ENCODE data around the gene TACR1.

Gene TACR1

DNA sequence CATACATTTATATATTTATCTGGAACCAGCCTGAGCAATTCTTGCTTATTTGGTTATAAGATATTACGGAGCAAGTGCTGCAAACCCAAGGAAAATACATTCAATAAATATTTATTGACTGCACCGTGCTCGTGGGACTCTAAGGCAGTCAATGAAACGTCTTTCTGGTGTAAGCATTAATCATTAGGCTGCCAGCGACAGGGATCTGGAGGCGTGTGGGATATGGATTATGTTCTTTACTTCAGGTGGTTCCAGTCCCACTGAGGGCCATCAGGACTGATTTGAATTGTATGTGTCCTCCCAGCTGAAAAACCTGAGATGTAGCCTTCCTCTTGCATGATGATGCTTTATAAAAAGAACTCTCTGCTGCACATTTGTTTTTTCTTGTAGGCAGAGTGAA is 75.4 kb downstream of the TACR1 start:
- Histone ChIP-seq H3K36me3 (ENCODE audit: control insufficient read depth, insufficient read depth, low read length) (no peaks in the 10 kb centered on the region), H3K4me3 (ENCODE audit: extremely low read depth, insufficient read depth, low read length, poor library complexity, severe bottlenecking) (no peak overlapping the region), H3K4me1 (ENCODE audit: control insufficient read depth, insufficient read depth, low read length, poor library complexity, severe bottlenecking) (no peaks in the 10 kb centered on the region), H3K9me3 (ENCODE audit: control insufficient read depth, low read length) (no peaks in the 10 kb centered on the region), H3K27ac (ENCODE audit: low read depth, low read length, severe bottlenecking) (no peak overlapping the region)
- WGBS, 2 experiments (ENCODE audit: insufficient coverage in 2 of 2): 93 to 96% methylated on average over 5 of the region's 6 CpGs

DNA sequence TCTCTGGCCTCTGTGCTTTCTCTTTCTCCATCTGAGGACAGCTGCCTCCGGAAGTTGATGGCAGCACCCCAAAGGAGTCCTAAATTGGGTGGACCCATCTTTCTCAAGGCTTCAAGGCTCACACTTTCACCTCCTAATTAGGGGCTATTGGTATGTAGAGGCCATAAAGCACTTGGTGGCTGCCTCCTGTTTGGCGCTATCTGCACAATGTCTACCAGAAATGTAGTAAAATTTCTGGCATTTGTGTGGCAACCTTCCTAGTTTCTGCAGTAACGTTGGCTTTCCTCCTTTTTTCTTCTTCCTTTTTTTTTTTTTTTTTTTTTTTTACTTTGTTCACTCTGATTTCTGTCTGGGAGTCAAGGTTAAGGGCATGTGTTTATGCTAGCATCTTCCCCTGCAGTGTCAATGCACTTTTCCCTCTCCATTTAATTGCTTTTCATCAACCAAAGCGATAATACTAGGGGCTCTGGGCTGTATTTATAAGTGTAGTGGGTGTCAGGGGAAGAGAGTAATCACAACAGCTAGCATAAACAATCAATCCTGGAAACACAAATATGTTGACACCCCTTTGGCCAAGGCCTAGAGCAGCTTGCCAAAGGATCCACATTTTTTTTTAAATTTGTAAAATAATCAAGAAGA is 86.0 kb downstream of the TACR1 start:
- Histone ChIP-seq H3K36me3 (ENCODE audit: control insufficient read depth, insufficient read depth, low read length) (no peaks in the 10 kb centered on the region), H3K9me3 (ENCODE audit: control insufficient read depth, low read length) (no peaks in the 10 kb centered on the region), H3K27ac (ENCODE audit: low read depth, low read length, severe bottlenecking) (no peak overlapping the region), H3K4me1 (ENCODE audit: control insufficient read depth, insufficient read depth, low read length, poor library complexity, severe bottlenecking) (no peaks in the 10 kb centered on the region), H3K4me3 (ENCODE audit: extremely low read depth, insufficient read depth, low read length, poor library complexity, severe bottlenecking) (no peak overlapping the region)
- WGBS, 2 experiments (ENCODE audit: insufficient coverage in 2 of 2): no CpG with 5 or more reads among the region's 4 CpGs

DNA sequence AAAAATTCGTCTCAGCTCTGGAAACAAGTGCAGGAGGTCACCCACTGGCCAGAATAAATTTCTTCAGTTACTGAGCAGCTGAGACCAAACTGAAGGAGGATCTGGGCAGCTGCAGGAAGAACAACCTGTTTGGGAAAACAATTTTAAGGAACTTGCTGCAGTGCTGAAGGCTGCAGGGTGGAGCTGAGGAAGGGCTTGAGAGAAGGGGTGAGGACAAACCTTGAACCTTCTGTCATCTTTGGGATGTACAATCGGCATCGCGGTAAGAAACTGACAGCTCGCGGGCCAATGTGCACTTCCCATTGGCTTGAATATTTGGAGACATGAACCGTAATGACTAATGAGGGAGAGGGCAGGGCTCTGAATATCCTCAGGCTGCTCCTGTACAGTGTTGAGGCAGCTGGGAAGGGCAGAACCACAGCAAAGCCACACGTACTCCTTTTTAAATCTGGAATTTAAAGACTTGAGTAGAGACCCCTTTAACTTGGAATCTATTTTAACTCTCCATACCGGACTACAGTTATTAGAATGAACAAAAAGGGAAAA is 90.3 kb downstream of the TACR1 start:
- 79% methylated on average over 6 to 7 of the region's 9 CpGs for WGBS, 2 experiments (ENCODE audit: insufficient coverage in 2 of 2)
- no peak overlapping the region for H3K4me3 ChIP-seq (ENCODE audit: extremely low read depth, insufficient read depth, low read length, poor library complexity, severe bottlenecking)
- no peak overlapping the region for H3K27ac ChIP-seq (ENCODE audit: low read depth, low read length, severe bottlenecking)
- no peaks in the 10 kb centered on the region for H3K36me3 ChIP-seq (ENCODE audit: control insufficient read depth, insufficient read depth, low read length)
- H3K4me1 ChIP-seq (ENCODE audit: control insufficient read depth, insufficient read depth, low read length, poor library complexity, severe bottlenecking): no peaks in the 10 kb centered on the region
- H3K9me3 ChIP-seq (ENCODE audit: control insufficient read depth, low read length): no peaks in the 10 kb centered on the region

DNA sequence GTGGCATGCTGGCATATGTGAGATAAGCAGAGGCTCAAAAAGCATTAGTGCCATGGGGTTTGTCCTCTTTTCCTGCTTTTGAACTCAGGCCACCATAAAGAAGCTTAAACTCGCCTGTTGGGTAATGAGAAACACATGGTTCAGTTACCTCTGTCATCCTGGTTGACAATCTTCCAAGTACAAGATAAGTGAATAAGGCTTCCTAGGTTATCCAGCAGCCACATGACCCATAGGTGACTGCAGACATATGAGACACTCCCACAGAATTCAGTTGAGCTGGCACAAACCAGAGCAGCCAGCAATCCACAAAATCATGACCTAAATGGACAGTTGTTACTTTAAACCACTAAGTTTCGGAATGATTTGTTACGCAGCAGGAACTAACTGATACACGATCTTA is 97.3 kb downstream of the TACR1 start:
- Histone ChIP-seq H3K27ac (ENCODE audit: low read depth, low read length, severe bottlenecking) (no peak overlapping the region), H3K9me3 (ENCODE audit: control insufficient read depth, low read length) (no peaks in the 10 kb centered on the region), H3K4me3 (ENCODE audit: extremely low read depth, insufficient read depth, low read length, poor library complexity, severe bottlenecking) (no peak overlapping the region), H3K4me1 (ENCODE audit: control insufficient read depth, insufficient read depth, low read length, poor library complexity, severe bottlenecking) (peaks cover 8% of the 10 kb centered on the region), H3K36me3 (ENCODE audit: control insufficient read depth, insufficient read depth, low read length) (no peaks in the 10 kb centered on the region)
- WGBS, 2 experiments (ENCODE audit: insufficient coverage in 2 of 2): 94 to 100% methylated on average over 1 to 2 of the region's 4 CpGs

DNA sequence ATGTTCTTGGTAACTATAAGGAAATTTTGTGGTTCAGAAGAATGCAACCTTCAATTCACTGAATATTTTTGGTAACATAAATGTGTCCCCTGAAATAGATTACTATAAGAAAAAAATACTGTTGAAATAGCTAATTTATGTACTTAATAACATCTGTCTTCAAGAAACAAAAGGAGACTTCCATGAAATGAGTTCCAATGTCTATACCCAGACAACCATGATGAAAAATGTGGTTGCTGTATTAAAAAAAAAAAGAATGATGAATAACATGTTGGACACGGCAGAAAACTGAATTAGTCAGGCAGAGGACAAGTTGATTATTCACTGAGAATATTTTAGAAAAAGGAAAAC is 98.5 kb downstream of the TACR1 start:
- Histone ChIP-seq H3K27ac (ENCODE audit: low read depth, low read length, severe bottlenecking) (no peak overlapping the region), H3K4me3 (ENCODE audit: extremely low read depth, insufficient read depth, low read length, poor library complexity, severe bottlenecking) (no peak overlapping the region), H3K4me1 (ENCODE audit: control insufficient read depth, insufficient read depth, low read length, poor library complexity, severe bottlenecking) (peaks cover 8% of the 10 kb centered on the region), H3K9me3 (ENCODE audit: control insufficient read depth, low read length) (no peaks in the 10 kb centered on the region), H3K36me3 (ENCODE audit: control insufficient read depth, insufficient read depth, low read length) (no peaks in the 10 kb centered on the region)
- WGBS, 2 experiments (ENCODE audit: insufficient coverage in 2 of 2): 67% methylated on average over 1 of the region's 1 CpG; no CpG with 5 or more reads in 1 of the 2 experiments

DNA sequence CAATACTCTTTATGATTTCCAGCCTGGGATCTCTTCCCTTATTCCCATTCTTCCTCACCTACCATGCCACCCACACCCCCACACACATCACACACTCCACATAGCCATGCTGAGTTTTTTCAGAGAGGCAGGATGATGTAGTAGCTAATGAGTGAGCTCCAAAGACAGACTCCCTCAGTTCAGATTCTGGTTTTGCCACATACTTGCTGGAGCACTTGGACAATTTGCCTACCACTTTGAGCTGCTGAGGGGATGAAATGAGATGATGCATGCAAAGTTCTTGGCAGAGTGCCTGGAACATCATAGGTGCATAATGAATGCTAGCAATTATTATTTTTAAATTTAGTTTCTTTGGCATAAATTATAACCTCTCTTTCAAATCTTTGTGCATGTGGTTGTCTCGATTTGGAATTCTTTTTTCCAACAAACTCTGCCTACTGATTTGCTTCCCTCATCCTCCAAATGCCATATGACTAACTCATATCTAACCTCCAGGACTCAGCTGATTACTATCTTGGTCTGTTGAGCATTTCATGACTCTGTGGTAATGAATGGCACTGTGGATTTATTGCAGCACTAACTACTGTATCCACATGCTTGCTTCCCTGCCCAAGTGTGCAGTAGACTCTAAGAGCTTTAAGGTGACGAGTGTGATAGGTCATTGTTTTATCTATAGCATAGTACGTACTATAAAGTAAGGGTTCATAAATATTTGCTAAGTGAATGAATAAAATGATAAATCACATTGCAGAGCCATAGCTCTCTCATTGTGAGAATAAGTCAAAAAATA is 99.1 kb downstream of the TACR1 start:
- Histone ChIP-seq H3K9me3 (ENCODE audit: control insufficient read depth, low read length) (no peaks in the 10 kb centered on the region), H3K27ac (ENCODE audit: low read depth, low read length, severe bottlenecking) (peak overlapping the region; percentile 43), H3K4me3 (ENCODE audit: extremely low read depth, insufficient read depth, low read length, poor library complexity, severe bottlenecking) (no peak overlapping the region), H3K36me3 (ENCODE audit: control insufficient read depth, insufficient read depth, low read length) (no peaks in the 10 kb centered on the region), H3K4me1 (ENCODE audit: control insufficient read depth, insufficient read depth, low read length, poor library complexity, severe bottlenecking) (peaks cover 8% of the 10 kb centered on the region)
- 75% methylated on average over 2 of the region's 3 CpGs; no CpG with 5 or more reads in 1 of the 2 experiments for WGBS, 2 experiments (ENCODE audit: insufficient coverage in 2 of 2)

DNA sequence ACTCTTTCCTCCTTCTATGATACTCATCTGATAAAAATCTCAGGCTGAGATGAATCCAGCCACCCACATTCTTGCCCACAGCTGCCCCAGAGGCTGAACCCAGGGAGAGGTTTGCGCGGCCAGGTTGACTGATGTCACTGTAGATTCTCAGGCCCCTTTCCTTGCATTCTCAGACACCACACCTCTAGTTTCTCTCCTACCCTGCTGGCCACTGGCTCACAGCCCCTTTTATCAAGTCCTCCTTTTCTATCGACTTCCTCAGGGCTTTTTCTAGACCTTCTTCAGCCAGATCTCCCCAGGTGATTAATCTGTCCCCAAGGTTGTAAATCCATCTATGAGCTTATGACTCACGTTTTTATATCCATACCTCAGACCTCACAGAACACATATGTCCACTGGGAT is 99.8 kb downstream of the TACR1 start:
- no peaks in the 10 kb centered on the region for H3K9me3 ChIP-seq (ENCODE audit: control insufficient read depth, low read length)
- H3K27ac ChIP-seq (ENCODE audit: low read depth, low read length, severe bottlenecking): no peak overlapping the region
- H3K4me1 ChIP-seq (ENCODE audit: control insufficient read depth, insufficient read depth, low read length, poor library complexity, severe bottlenecking): peaks cover 8% of the 10 kb centered on the region
- H3K36me3 ChIP-seq (ENCODE audit: control insufficient read depth, insufficient read depth, low read length): no peaks in the 10 kb centered on the region
- H3K4me3 ChIP-seq (ENCODE audit: extremely low read depth, insufficient read depth, low read length, poor library complexity, severe bottlenecking): no peak overlapping the region
- 93% methylated on average over 4 of the region's 4 CpGs for WGBS, 2 experiments (ENCODE audit: insufficient coverage in 2 of 2)

DNA sequence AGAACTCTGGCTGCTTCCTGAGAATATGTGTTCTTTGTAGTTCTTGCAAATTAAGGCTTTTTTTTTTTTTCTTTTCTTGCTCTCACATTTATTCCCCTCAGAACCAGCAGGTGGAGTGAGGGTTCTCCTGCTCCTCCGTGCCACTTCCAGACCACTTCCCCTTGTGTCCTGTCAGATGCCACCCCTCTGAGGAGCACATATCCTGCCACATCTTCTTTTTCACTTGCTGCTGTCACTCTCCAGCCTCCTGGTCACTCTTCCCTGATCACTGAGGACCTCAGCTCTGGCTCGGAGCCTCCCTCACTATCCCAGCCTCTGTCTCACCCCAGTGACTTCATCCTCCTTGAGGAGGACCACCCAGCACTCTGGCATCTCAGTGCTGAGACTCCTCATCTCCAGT is 100.5 kb downstream of the TACR1 start:
- 39 to 42% methylated on average over 2 of the region's 2 CpGs for WGBS, 2 experiments (ENCODE audit: insufficient coverage in 2 of 2)
- H3K4me1 ChIP-seq (ENCODE audit: control insufficient read depth, insufficient read depth, low read length, poor library complexity, severe bottlenecking): peaks cover 8% of the 10 kb centered on the region
- H3K4me3 ChIP-seq (ENCODE audit: extremely low read depth, insufficient read depth, low read length, poor library complexity, severe bottlenecking): no peak overlapping the region
- H3K36me3 ChIP-seq (ENCODE audit: control insufficient read depth, insufficient read depth, low read length): no peaks in the 10 kb centered on the region
- H3K9me3 ChIP-seq (ENCODE audit: control insufficient read depth, low read length): no peaks in the 10 kb centered on the region
- H3K27ac ChIP-seq (ENCODE audit: low read depth, low read length, severe bottlenecking): no peak overlapping the region

DNA sequence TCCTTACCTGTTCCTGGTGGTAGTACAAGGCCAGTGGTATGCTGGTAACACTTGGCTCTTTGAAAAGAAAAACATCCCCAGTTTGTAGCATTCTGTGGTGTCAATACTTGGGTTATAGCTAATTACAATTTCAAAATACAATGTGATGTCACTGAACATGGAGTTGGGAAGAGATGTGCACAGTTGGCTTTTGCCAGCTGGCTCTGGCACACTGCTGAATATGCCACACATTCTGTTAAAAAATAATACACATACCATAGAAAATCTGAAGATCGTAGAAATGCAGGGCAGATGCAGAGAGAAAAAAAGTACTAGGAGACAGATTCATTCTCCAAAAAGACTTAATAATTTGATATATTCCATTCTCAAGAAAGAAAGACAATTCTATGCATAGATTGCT is 101.5 kb downstream of the TACR1 start:
- Histone ChIP-seq H3K36me3 (ENCODE audit: control insufficient read depth, insufficient read depth, low read length) (no peaks in the 10 kb centered on the region), H3K4me1 (ENCODE audit: control insufficient read depth, insufficient read depth, low read length, poor library complexity, severe bottlenecking) (peaks cover 8% of the 10 kb centered on the region), H3K4me3 (ENCODE audit: extremely low read depth, insufficient read depth, low read length, poor library complexity, severe bottlenecking) (no peak overlapping the region), H3K27ac (ENCODE audit: low read depth, low read length, severe bottlenecking) (no peak overlapping the region), H3K9me3 (ENCODE audit: control insufficient read depth, low read length) (no peaks in the 10 kb centered on the region)
- WGBS, 2 experiments (ENCODE audit: insufficient coverage in 2 of 2): 100% methylated on average over 1 of the region's 1 CpG; no CpG with 5 or more reads in 1 of the 2 experiments

DNA sequence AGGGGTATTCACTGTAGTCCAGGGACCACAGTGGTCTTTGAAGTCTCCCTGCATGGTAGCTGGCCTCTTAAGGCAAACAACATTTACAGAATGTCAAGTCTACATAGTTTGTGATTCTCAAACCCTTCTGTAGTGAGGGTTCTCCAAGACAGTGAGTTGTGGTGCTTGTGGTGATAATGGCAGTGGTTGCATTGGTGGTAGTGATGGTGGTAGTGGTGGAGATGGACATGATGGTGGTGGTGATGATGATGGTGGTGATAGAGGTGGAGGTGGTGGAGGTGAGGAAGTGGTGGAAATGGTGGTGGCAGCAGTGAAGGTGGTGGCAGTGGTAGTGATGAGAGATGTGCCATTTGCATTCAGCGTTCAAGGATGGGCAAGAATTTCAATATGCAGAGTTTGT is 104.9 kb downstream of the TACR1 start:
- Histone ChIP-seq H3K36me3 (ENCODE audit: control insufficient read depth, insufficient read depth, low read length) (no peaks in the 10 kb centered on the region), H3K27ac (ENCODE audit: low read depth, low read length, severe bottlenecking) (no peak overlapping the region), H3K9me3 (ENCODE audit: control insufficient read depth, low read length) (no peaks in the 10 kb centered on the region), H3K4me1 (ENCODE audit: control insufficient read depth, insufficient read depth, low read length, poor library complexity, severe bottlenecking) (peaks cover 2% of the 10 kb centered on the region), H3K4me3 (ENCODE audit: extremely low read depth, insufficient read depth, low read length, poor library complexity, severe bottlenecking) (no peak overlapping the region)
- WGBS, 2 experiments (ENCODE audit: insufficient coverage in 2 of 2): no CpG with 5 or more reads among the region's 1 CpG

All from mesodermal cell (in vitro differentiated cells).